HEK293T (cell line): Measurements from ENCODE around the gene CDH20.

Source experiments
- CTCF ChIA-PET: fragments of 350-600 bp; formaldehyde crosslinking; extraction: SDS; loops from one replicate; lab custom pipeline; 2021; ENCODE audit warnings: antibody characterized with exemption, inconsistent platforms; lab: Yijun Ruan, JAX
- POLR2A ChIA-PET: fragments of 350-600 bp; formaldehyde crosslinking; extraction: SDS; loops from one replicate; lab custom pipeline; 2020; ENCODE audit warnings: antibody characterized with exemption, inconsistent platforms; lab: Yijun Ruan, JAX
- DNase-seq: peaks from one replicate; pipeline ENCODE4 v3.0.0; 2012; ENCODE audit warnings: mixed read lengths; ENCODE audit errors: extremely low spot score
- ARNT ChIP-seq: fragments of 450-650 bp; IDR thresholded peaks from 2 replicates; pipeline ENCODE4 v1.6.1; 2017; ENCODE audit warnings: mild to moderate bottlenecking
- BHLHE40 ChIP-seq: fragments of 450-650 bp; IDR thresholded peaks from 2 replicates; pipeline ENCODE4 v1.6.1; 2016; ENCODE audit warnings: mild to moderate bottlenecking, moderate library complexity, borderline replicate concordance
- CTBP1 ChIP-seq: fragments of 450-650 bp; IDR thresholded peaks from 2 replicates; pipeline ENCODE4 v1.6.1; 2016; ENCODE audit warnings: borderline replicate concordance
- ELF4 ChIP-seq: fragments of 450-650 bp; IDR thresholded peaks from 2 replicates; pipeline ENCODE4 v1.6.1; 2017; ENCODE audit warnings: antibody characterized with exemption
- FOXA1 ChIP-seq: fragments of 450-650 bp; IDR thresholded peaks from 2 replicates; pipeline ENCODE4 v1.6.1; 2016; ENCODE audit warnings: mild to moderate bottlenecking
- FOXK2 ChIP-seq: fragments of 450-650 bp; IDR thresholded peaks from 2 replicates; pipeline ENCODE4 v1.6.1; 2016; ENCODE audit warnings: mild to moderate bottlenecking
- FOXM1 ChIP-seq: fragments of 450-650 bp; IDR thresholded peaks from 2 replicates; pipeline ENCODE4 v1.6.1; 2017; ENCODE audit warnings: mild to moderate bottlenecking, borderline replicate concordance
- HDGF ChIP-seq: fragments of 450-650 bp; IDR thresholded peaks from 2 replicates; pipeline ENCODE4 v1.6.1; 2017; ENCODE audit warnings: antibody characterized with exemption, borderline replicate concordance
- L3MBTL2 ChIP-seq: fragments of 450-650 bp; conservative IDR thresholded peaks from 2 replicates; pipeline ENCODE4 v1.6.1; 2016; ENCODE audit warnings: mild to moderate bottlenecking
- LEF1 ChIP-seq: fragments of 450-650 bp; IDR thresholded peaks from 2 replicates; pipeline ENCODE4 v1.6.1; 2017; ENCODE audit warnings: mild to moderate bottlenecking, borderline replicate concordance
- NFRKB ChIP-seq: fragments of 450-650 bp; IDR thresholded peaks from 2 replicates; pipeline ENCODE4 v1.6.1; 2016; ENCODE audit warnings: mild to moderate bottlenecking, moderate library complexity
- SP1 ChIP-seq: fragments of 450-650 bp; IDR thresholded peaks from 2 replicates; pipeline ENCODE4 v1.6.1; 2017
- SUZ12 ChIP-seq: fragments of 450-650 bp; IDR thresholded peaks from 2 replicates; pipeline ENCODE4 v1.6.1; 2016; ENCODE audit warnings: mild to moderate bottlenecking
- TARDBP ChIP-seq: fragments of 450-650 bp; IDR thresholded peaks from 2 replicates; pipeline ENCODE4 v1.6.1; 2016
- ZNF384 ChIP-seq: fragments of 450-650 bp; IDR thresholded peaks from 2 replicates; pipeline ENCODE4 v1.6.1; 2016
- TF ChIP-seq, protein P1 (sequence below): fragments of 450-650 bp; IDR thresholded peaks from 2 replicates; pipeline ENCODE4 v1.6.1; 2016

Gene CDH20

DNA sequence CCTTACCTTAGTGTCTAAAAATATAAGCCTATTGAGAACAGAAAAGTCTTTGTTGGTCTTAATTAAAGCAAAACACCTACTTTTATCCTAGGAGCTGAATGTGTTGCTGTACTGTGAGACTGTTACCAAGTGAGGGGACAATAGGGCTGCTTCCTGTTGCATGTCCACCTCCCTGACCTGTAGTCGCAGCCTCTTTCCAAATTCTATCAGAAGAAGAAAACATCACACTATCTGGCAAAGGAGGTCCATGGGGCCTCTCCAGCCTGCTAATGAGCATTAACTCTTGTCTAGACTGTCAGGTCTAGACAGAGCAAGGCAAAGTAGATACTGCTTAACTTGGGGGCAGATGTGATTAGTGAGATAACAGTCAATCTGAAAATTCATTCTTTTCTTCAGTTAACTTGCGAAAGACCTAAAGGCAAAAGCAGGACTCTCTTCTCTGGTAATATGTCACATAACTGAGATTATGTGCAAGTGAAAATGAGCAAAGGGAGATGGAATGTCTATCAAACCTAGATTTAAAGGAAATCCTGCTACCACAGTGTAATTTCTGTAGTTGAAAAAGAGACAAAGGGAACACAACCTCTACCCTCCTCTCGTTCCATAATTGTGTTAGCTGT, 66.9 kb downstream of the CDH20 start:
- POLR2A ChIA-PET = no interaction called here
- DNase-seq = no peak
- TF ChIP-seq SP1 = no peak
- no peak for TF ChIP-seq NFRKB
- TF ChIP-seq ARNT = no peak
- TF ChIP-seq, protein P1, sequence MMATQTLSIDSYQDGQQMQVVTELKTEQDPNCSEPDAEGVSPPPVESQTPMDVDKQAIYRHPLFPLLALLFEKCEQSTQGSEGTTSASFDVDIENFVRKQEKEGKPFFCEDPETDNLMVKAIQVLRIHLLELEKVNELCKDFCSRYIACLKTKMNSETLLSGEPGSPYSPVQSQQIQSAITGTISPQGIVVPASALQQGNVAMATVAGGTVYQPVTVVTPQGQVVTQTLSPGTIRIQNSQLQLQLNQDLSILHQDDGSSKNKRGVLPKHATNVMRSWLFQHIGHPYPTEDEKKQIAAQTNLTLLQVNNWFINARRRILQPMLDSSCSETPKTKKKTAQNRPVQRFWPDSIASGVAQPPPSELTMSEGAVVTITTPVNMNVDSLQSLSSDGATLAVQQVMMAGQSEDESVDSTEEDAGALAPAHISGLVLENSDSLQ = no peak
- no peak for TF ChIP-seq FOXA1
- TF ChIP-seq ELF4 = no peak
- no peak for TF ChIP-seq SUZ12
- TF ChIP-seq TARDBP = no peak
- no peak for TF ChIP-seq FOXM1
- no peak for TF ChIP-seq HDGF
- no peak for TF ChIP-seq FOXK2
- TF ChIP-seq CTBP1 = no peak
- TF ChIP-seq BHLHE40 = no peak
- no peak for TF ChIP-seq ZNF384
- TF ChIP-seq L3MBTL2 = no peak
- TF ChIP-seq LEF1 = no peak
- CTCF ChIA-PET = no interaction called here

DNA sequence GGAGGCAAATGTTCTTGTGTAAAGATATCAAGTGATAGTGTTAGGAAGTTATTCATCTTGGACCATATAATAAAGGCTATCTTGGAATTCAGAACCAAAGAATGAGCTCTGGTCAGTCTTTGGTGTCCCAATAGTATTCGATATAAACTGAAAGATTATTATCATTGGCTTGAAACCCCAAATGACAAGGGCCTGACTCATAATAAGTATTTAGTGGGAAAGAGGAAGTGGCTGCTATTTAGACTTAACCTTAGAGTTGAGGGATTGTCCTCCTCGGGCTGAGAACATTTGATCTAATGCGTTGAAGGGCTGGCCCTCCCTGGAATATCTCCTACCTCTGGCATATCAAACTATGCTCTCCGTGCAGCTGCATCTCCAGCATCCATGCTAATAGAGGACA, 67.5 kb downstream of the CDH20 start:
- ChIA-PET POLR2A (no interaction called here), CTCF (no interaction called here)
- TF ChIP-seq BHLHE40 (no peak), FOXA1 (no peak), ARNT (no peak), SP1 (no peak), FOXK2 (no peak), L3MBTL2 (no peak), FOXM1 (no peak), ELF4 (no peak), SUZ12 (no peak), LEF1 (no peak), NFRKB (no peak), TARDBP (no peak), CTBP1 (no peak), ZNF384 (no peak)
- TF ChIP-seq, protein P1 = no peak
- DNase-seq = no peak

DNA sequence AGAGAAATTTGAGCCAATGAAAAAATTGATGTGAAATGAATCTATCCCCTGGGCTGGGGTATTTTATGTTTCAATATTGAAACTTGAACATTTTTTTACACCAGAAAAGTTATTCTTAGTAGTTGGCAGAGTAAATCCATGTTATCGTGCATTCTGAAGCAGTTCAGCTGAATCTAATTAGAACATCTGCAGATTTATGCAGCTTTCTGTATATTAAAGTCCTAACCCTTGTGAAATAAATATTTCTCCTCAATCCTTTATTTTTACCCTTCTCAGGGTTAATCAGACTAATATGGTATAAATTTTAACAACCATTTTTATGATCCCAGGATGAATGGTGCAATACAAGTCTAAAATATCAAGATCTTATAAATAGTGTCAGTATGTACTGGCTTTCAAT, 69.5 kb downstream of the CDH20 start:
- POLR2A ChIA-PET = no interaction called here
- TF ChIP-seq FOXA1 (no peak), BHLHE40 (no peak), NFRKB (no peak), FOXK2 (no peak), SP1 (no peak), FOXM1 (no peak), L3MBTL2 (no peak), TARDBP (no peak), HDGF (no peak), ARNT (no peak)
- DNase-seq = no peak
- CTCF ChIA-PET = no interaction called here

DNA sequence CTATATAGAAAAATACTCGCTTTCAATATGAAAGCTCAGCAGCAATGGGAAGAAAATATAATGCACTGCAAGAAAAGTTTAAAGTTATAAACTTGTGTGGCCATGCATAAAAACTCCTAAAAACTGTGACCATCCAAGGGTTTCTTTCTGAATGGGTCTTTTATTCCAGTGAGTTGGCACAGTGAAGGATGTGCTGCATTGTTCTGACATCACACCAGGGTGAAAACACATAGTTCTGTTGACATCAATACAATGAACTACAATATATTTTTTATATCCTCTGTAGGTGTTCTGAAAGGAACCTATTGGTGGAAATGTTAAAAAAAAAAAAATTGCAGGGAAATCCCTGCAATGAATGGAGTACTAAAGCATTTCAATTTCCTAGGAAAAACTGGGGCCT, 80.2 kb downstream of the CDH20 start:
- ChIA-PET CTCF (no interaction called here), POLR2A (no interaction called here)
- DNase-seq = no peak
- TF ChIP-seq HDGF = no peak
- no peak for TF ChIP-seq FOXM1
- no peak for TF ChIP-seq CTBP1
- TF ChIP-seq NFRKB = no peak
- TF ChIP-seq ELF4 = no peak
- TF ChIP-seq FOXA1 = no peak
- no peak for TF ChIP-seq LEF1
- TF ChIP-seq SP1 = no peak
- no peak for TF ChIP-seq SUZ12

DNA sequence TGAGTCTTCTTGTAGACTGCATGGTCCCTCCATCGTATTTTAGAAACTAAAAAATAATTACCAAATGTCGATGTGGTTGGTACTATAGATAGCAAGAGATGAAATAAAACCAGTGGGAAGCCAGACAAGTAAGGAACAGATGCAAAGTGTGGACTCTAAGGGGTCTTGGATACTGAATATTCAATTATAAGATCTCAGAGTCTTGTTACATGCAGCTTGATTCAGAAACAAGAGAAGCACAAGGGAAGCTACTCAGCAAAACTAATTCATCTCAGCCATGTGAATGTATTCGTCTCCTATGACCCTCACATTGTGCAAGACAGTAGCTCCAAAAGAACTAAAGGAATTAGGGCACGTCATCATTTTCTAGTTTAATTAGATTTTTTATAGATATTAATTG, 80.9 kb downstream of the CDH20 start:
- no peak for DNase-seq
- POLR2A ChIA-PET = no interaction called here
- CTCF ChIA-PET = no interaction called here
- no peak for TF ChIP-seq BHLHE40
- TF ChIP-seq SUZ12 = no peak
- no peak for TF ChIP-seq ARNT
- no peak for TF ChIP-seq FOXM1
- TF ChIP-seq FOXK2 = no peak
- no peak for TF ChIP-seq NFRKB
- TF ChIP-seq FOXA1 = no peak
- TF ChIP-seq CTBP1 = no peak
- TF ChIP-seq, protein P1 = no peak
- TF ChIP-seq LEF1 = no peak
- TF ChIP-seq ZNF384 = no peak
- no peak for TF ChIP-seq ELF4
- TF ChIP-seq L3MBTL2 = no peak
- TF ChIP-seq TARDBP = no peak
- no peak for TF ChIP-seq HDGF
- TF ChIP-seq SP1 = no peak

DNA sequence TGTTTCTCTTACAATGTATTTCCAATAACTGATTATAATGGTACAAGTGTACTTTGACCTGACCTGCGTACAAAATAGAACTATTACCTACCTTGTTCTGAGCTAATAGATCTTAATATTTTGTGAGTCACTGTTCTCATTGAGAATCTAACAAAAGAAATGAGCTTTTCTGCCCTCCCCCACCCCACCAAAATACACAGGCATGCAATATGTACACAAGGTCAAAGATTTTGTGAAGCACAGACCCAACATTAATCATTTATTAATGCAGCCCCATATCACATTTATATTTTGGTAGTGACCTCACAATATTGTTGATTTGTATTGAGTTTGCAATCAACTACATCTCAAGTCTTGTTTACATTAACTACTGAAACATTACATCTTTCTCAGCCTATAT, 86.5 kb downstream of the CDH20 start:
- ChIA-PET POLR2A (no interaction called here), CTCF (no interaction called here)
- TF ChIP-seq FOXA1 (no peak), LEF1 (no peak), NFRKB (no peak), HDGF (no peak), ARNT (no peak), FOXK2 (no peak)
- no peak for DNase-seq
